GM12878 (cell line): Measurements from ENCODE around the gene UBE2E1. TPM values are rescaled to one million over a fixed set of nuclear protein-coding genes. Genes with fewer than 3 reads are reported as not detected.

ENCODE experiments used
- ATAC-seq: fragments of 200-7000 bp; cut with Tn5 transposase; 3 replicates; pipeline ENCODE4 v1.9.1; 2020; ENCODE audit warnings: mild to moderate bottlenecking, moderate library complexity
- BruUV-seq: library from RNA; stranded (reverse); fragments of 400-500 nt; replicated peaks from 2 replicates; lab custom pipeline; 2021; lab: Mats Ljungman, UMichigan
- CTCF ChIA-PET: fragments of 300-600 bp; sonication (Branson Sonifier 250); formaldehyde crosslinking; extraction: SDS; loops from one replicate; lab custom pipeline; 2021; ENCODE audit warnings: inconsistent platforms; lab: Yijun Ruan, JAX
- POLR2A ChIA-PET: fragments of 350-600 bp; formaldehyde crosslinking; extraction: SDS; loops from one replicate; lab custom pipeline; 2021; ENCODE audit warnings: inconsistent platforms; lab: Charles Lee
- RAD21 ChIA-PET: fragments of 300-600 bp; sonication (Branson Sonifier 250); formaldehyde crosslinking; loops from one replicate; lab custom pipeline; 2023; ENCODE audit warnings: antibody characterized with exemption; ENCODE audit not compliant: unreplicated experiment; lab: Charles Lee
- SMC1A ChIA-PET: fragments of 300-600 bp; sonication (Branson Sonifier 250); formaldehyde crosslinking; loops from one replicate; lab custom pipeline; 2023; ENCODE audit not compliant: unreplicated experiment, uncharacterized antibody; lab: Charles Lee
- DNase-seq: peaks from one replicate; pipeline ENCODE4 v3.0.0-alpha.2; 2011; ENCODE audit warnings: low read depth, low spot score
- FAIRE-seq: peaks from 3 replicates; lab custom pipeline; 2011; peaks lifted over from hg19 to GRCh38; lab: Jason Lieb, UNC
- H2AFZ ChIP-seq: 2 replicates; pipeline ENCODE4 v1.6.0; 2011; ENCODE audit warnings: low read depth, low read length, control low read depth; ENCODE audit not compliant: control insufficient read depth
- H3K27ac ChIP-seq: 2 replicates; pipeline ENCODE4 v1.5.1; 2011; ENCODE audit warnings: control low read depth; ENCODE audit not compliant: control insufficient read depth, insufficient read depth
- H3K27me3 ChIP-seq, 2 experiments: replicated peaks in 1 of 2; 2 replicates each; pipeline versions ENCODE4 v1.6.0 to v1.6.1; 2011; ENCODE audit warnings: low read length in 1 of 2; ENCODE audit not compliant: control insufficient read depth in 2 of 2, insufficient read depth in 2 of 2
- H3K36me3 ChIP-seq, 2 experiments: 2 replicates each; pipeline ENCODE4 v1.5.1; 2011; ENCODE audit warnings: low read length in 1 of 2; ENCODE audit not compliant: control insufficient read depth in 2 of 2, insufficient read depth in 2 of 2
- H3K4me1 ChIP-seq: 2 replicates; pipeline ENCODE4 v1.6.1; 2011; ENCODE audit warnings: mild to moderate bottlenecking, low read length, moderate library complexity, mixed read lengths; ENCODE audit not compliant: control insufficient read depth, insufficient read depth
- H3K4me2 ChIP-seq: 2 replicates; pipeline ENCODE4 v1.6.0; 2011; ENCODE audit warnings: control low read depth; ENCODE audit not compliant: control insufficient read depth, insufficient read depth
- H3K4me3 ChIP-seq: fragments of 200-600 bp; sonication (generic); 2 replicates; pipeline ENCODE4 v1.5.1; 2016
- H3K79me2 ChIP-seq: 2 replicates; pipeline ENCODE4 v1.6.0; 2011; ENCODE audit warnings: low read length; ENCODE audit not compliant: control insufficient read depth, insufficient read depth
- H3K9ac ChIP-seq: 2 replicates; pipeline ENCODE4 v1.8.0; 2011; ENCODE audit warnings: low read length, control low read depth, mixed read lengths; ENCODE audit not compliant: control insufficient read depth, insufficient read depth
- H3K9me3 ChIP-seq: replicated peaks from 3 replicates; pipeline ENCODE4 v1.5.1; 2011; ENCODE audit warnings: mild to moderate bottlenecking, low read length; ENCODE audit not compliant: control insufficient read depth, insufficient read depth
- H4K20me1 ChIP-seq: 2 replicates; pipeline ENCODE4 v1.6.0; 2011; ENCODE audit not compliant: control insufficient read depth, insufficient read depth
- BCL11A ChIP-seq: IDR thresholded peaks from 2 replicates; pipeline ENCODE4 v1.6.1; 2011; ENCODE audit warnings: low read depth, low read length
- KLF5 ChIP-seq: fragments of 450-650 bp; IDR thresholded peaks from 2 replicates; pipeline ENCODE4 v1.6.1; 2014; ENCODE audit warnings: mild to moderate bottlenecking; ENCODE audit not compliant: partially characterized antibody
- NFYB ChIP-seq: IDR thresholded peaks from 2 replicates; pipeline ENCODE4 v1.6.1; 2011; ENCODE audit warnings: low read depth, mild to moderate bottlenecking, low read length, improper control_type of control experiment, moderate library complexity; ENCODE audit not compliant: insufficient read depth
- PKNOX1 ChIP-seq: fragments of 450-650 bp; IDR thresholded peaks from 2 replicates; pipeline ENCODE4 v1.6.1; 2016; ENCODE audit warnings: mild to moderate bottlenecking
- POLR2AphosphoS5 ChIP-seq: IDR thresholded peaks from 2 replicates; pipeline ENCODE4 v1.6.1; 2011; ENCODE audit warnings: mild to moderate bottlenecking, low read length, inconsistent platforms
- SMAD5 ChIP-seq: IDR thresholded peaks from 2 replicates; pipeline ENCODE4 v1.6.1; 2016; ENCODE audit warnings: antibody characterized with exemption, low read depth
- SUZ12 ChIP-seq: fragments of 200-600 bp; sonication (generic); IDR thresholded peaks from one replicate; pipeline ENCODE4 v1.6.1; 2018; ENCODE audit warnings: antibody characterized with exemption, mild to moderate bottlenecking; ENCODE audit not compliant: unreplicated experiment
- USF1 ChIP-seq: IDR thresholded peaks from 2 replicates; pipeline ENCODE4 v1.6.1; 2011; ENCODE audit warnings: borderline replicate concordance, low read depth, mild to moderate bottlenecking, moderate library complexity, mixed read lengths, low read length; ENCODE audit not compliant: insufficient read depth; ENCODE audit errors: extremely low read length
- ZNF687 ChIP-seq: fragments of 450-650 bp; IDR thresholded peaks from 2 replicates; pipeline ENCODE4 v1.6.1; 2017; ENCODE audit warnings: mild to moderate bottlenecking, moderate library complexity
- ZZZ3 ChIP-seq: IDR thresholded peaks from 2 replicates; pipeline ENCODE4 v1.6.1; 2011; ENCODE audit warnings: low read depth; ENCODE audit not compliant: control insufficient read depth, insufficient read length
- WGBS: methylation state at CpG from one replicate; pipeline ENCODE4 v1.1.6; 2016; ENCODE audit warnings: low lambda C conversion rate; ENCODE audit not compliant: insufficient replicate concordance, insufficient coverage; ENCODE audit errors: missing lambda C conversion rate; 5-methylcytosine and 5-hydroxymethylcytosine counted together
- in situ Hi-C: fragments of 300-500 bp; cut with MboI; formaldehyde crosslinking; loops from 9 replicates; pipeline ENCODE4 v1.14.3; 2018; ENCODE audit warnings: mixed read lengths
- intact Hi-C: fragments of 100-400 bp; cut with micrococcal nuclease; formaldehyde crosslinking; loops from one replicate; pipeline ENCODE4 v1.14.2; 2022; ENCODE audit not compliant: unreplicated experiment
- polyA plus RNA-seq, 11 experiments: library from polyadenylated mRNA; depleted of rRNA in 4 of 11; unstranded in 6 of 11; stranded (reverse) in 5 of 11; fragments of >200 nt; fragmentation: Nextera tagmentation in 4 of 11; fragmentation: Illumina TruSeq in 1 of 11; extraction: Ambion mirVana in 4 of 11; extraction: Trizol in 1 of 11; gene quantifications; 1 replicate in 1 of 11; 2 replicates in 10 of 11; pipeline versions ENCODE4 v1.2.1 to v1.2.3, GENCODE V29; 2011 to 2016; ENCODE audit warnings: inconsistent platforms in 2 of 11, missing spikeins in 2 of 11, low read depth in 1 of 11
- total RNA-seq, 4 experiments: library from RNA; depleted of rRNA in 3 of 4; stranded (reverse); fragments of >200 nt in 3 of 4; fragmentation: Illumina TruSeq in 1 of 4; extraction: Trizol in 1 of 4; gene quantifications; 2 replicates each; pipeline versions ENCODE4 v1.2.1 to v1.2.3, GENCODE V29; 2013 to 2021

The UBE2E1 gene
- total and polyA plus RNA-seq, 10 of the 15 experiments (the other 5 are each of a cell fraction or from before 2014, with no cell fraction given): 18.7 to 425 (median 147) TPM

- ChIA-PET CTCF (interaction anchor here (0.9 to 7.2 kb wide), 22 partner anchors 9 to 263 kb away, joined by 3 to 103 read pairs (median 8); partner anchors contain the start of genes NKIRAS1 and RPL15), RAD21 (interaction anchor here (1.0 to 2.1 kb wide), 10 partner anchors 19 to 107 kb away, joined by 3 to 20 read pairs (median 4); no protein-coding TSS in a partner anchor), SMC1A (interaction anchor here (0.7 to 4.8 kb wide), 12 partner anchors 13 to 240 kb away, joined by 3 to 36 read pairs (median 5); no protein-coding TSS in a partner anchor), POLR2A (no interaction called here)
- TF ChIP-seq USF1 (no peak), ZZZ3 (no peak), POLR2AphosphoS5 (no peak)
- ATAC-seq (no peak), FAIRE-seq (no peak), DNase-seq (no peak)
- H3K4me1 ChIP-seq: no peaks in the 10 kb centered on the region
- no peak overlapping the region for H3K4me2 ChIP-seq
- in situ Hi-C loops: no loop called here
- no peak overlapping the region for H3K4me3 ChIP-seq
- no peak overlapping the region for H2AFZ ChIP-seq
- WGBS: 75% methylated on average over 2 of the region's 2 CpGs
- no peaks in the 10 kb centered on the region; the same call in 1 of the 2 replicates for H4K20me1 ChIP-seq
- intact Hi-C loops: no loop called here
- H3K36me3 ChIP-seq: peaks cover 9 to 25% of the 10 kb centered on the region in 2 experiments
- H3K9ac ChIP-seq: no peak overlapping the region
- peaks cover 2% of the 10 kb centered on the region for H3K79me2 ChIP-seq
- H3K9me3 ChIP-seq: no peaks in the 10 kb centered on the region
- no TSS peak for BruUV-seq
- no peak overlapping the region for H3K27ac ChIP-seq
- no peaks in the 10 kb centered on the region for H3K27me3 ChIP-seq
Measured at GRCh38 chr3:23889386-23889785, 83.6 kb downstream of the UBE2E1 start.

GRCh38 chr3:23889950-23890349 lies 84.2 kb downstream of the UBE2E1 start:
- WGBS: over 99% methylated on average over 5 of the region's 5 CpGs
- Histone ChIP-seq H3K27ac (no peak overlapping the region), H2AFZ (no peak overlapping the region), H3K79me2 (no peaks in the 10 kb centered on the region; the same call in none of the 2 replicates), H3K9ac (no peak overlapping the region), H3K27me3 (no peaks in the 10 kb centered on the region), H3K4me3 (no peak overlapping the region), H3K9me3 (no peaks in the 10 kb centered on the region), H3K4me1 (no peaks in the 10 kb centered on the region), H3K4me2 (no peak overlapping the region), H4K20me1 (no peaks in the 10 kb centered on the region; the same call in 1 of the 2 replicates), H3K36me3 (peaks cover 9 to 25% of the 10 kb centered on the region in 2 experiments)
- SMC1A ChIA-PET: interaction anchor here (0.7 to 4.8 kb wide), 7 partner anchors 18 to 112 kb away, joined by 3 to 36 read pairs (median 4); no protein-coding TSS in a partner anchor
- RAD21 ChIA-PET: interaction anchor here (1.0 to 2.0 kb wide), 3 partner anchors 20 to 107 kb away, joined by 3 to 15 read pairs (median 6); no protein-coding TSS in a partner anchor
- intact Hi-C loops (loop anchor here (2.0 to 10.0 kb wide), 3 partner anchors 107 to 345 kb away; no protein-coding TSS in a partner anchor), in situ Hi-C loops (loop anchor here (10.0 kb wide), 1 partner anchor 355 kb away; no protein-coding TSS in a partner anchor)
- CTCF ChIA-PET: interaction anchor here (1.9 to 7.2 kb wide), 9 partner anchors 13 to 110 kb away, joined by 7 to 103 read pairs (median 13); no protein-coding TSS in a partner anchor
- ATAC-seq: no peak
- no TSS peak for BruUV-seq
- FAIRE-seq: no peak
- no peak for DNase-seq
- POLR2A ChIA-PET: no interaction called here
- TF ChIP-seq ZNF687 (no peak), NFYB (no peak), PKNOX1 (no peak), BCL11A (no peak), SUZ12 (no peak), KLF5 (no peak), SMAD5 (no peak)
